Dendritic cell treated with granulocyte-macrophage colony-stimulating factor and Interleukin-4, amounts not matched to agents 40 ng/mL and 50 ng/mL, for 4 days (primary cell): ENCODE measurements around the gene MFSD6L.

ENCODE experiments used
- H3K27ac Mint-ChIP-seq: one replicate; pipeline ENCODE4 v1.8.0; 2022; ENCODE audit warnings: mild to moderate bottlenecking, mixed read lengths
- H3K27me3 Mint-ChIP-seq: one replicate; pipeline ENCODE4 v1.8.0; 2022; ENCODE audit warnings: mild to moderate bottlenecking, mixed read lengths
- H3K36me3 Mint-ChIP-seq: one replicate; pipeline ENCODE4 v1.8.0; 2022; ENCODE audit warnings: low read depth, mixed read lengths
- H3K4me1 Mint-ChIP-seq: one replicate; pipeline ENCODE4 v1.8.0; 2022; ENCODE audit warnings: low read depth, mixed read lengths
- H3K4me3 Mint-ChIP-seq: one replicate; pipeline ENCODE4 v1.8.0; 2022; ENCODE audit warnings: mild to moderate bottlenecking, moderate library complexity, mixed read lengths
- H3K9me3 Mint-ChIP-seq: one replicate; pipeline ENCODE4 v1.8.0; 2022; ENCODE audit warnings: mixed read lengths
- intact Hi-C: fragments of 100-400 bp; cut with micrococcal nuclease; formaldehyde crosslinking; loops from one replicate; pipeline ENCODE4 v1.15.0; 2022

MFSD6L gene

GRCh38 chr17:8755590-8756255 is 43.4 kb downstream of the MFSD6L start:
- Mint-ChIP-seq H3K9me3 (no peaks in the 10 kb centered on the region), H3K36me3 (no peaks in the 10 kb centered on the region), H3K4me3 (no peak overlapping the region), H3K27me3 (peaks cover 19% of the 10 kb centered on the region), H3K27ac (no peak overlapping the region), H3K4me1 (no peaks in the 10 kb centered on the region)
- intact Hi-C loops = loop anchor here (10.0 kb wide), 1 partner anchor 239 kb away; no protein-coding TSS in a partner anchor

GRCh38 chr17:8754890-8755289 is 44.3 kb downstream of the MFSD6L start:
- Mint-ChIP-seq H3K9me3 (no peaks in the 10 kb centered on the region), H3K36me3 (no peaks in the 10 kb centered on the region), H3K27me3 (peaks cover 19% of the 10 kb centered on the region), H3K27ac (no peak overlapping the region), H3K4me1 (no peaks in the 10 kb centered on the region), H3K4me3 (no peak overlapping the region)
- intact Hi-C loops = loop anchor here (1.0 to 10.0 kb wide), 2 partner anchors 30 to 240 kb away; no protein-coding TSS in a partner anchor

GRCh38 chr17:8753976-8754440 is 45.2 kb downstream of the MFSD6L start:
- Mint-ChIP-seq H3K4me1 (no peaks in the 10 kb centered on the region), H3K9me3 (no peaks in the 10 kb centered on the region), H3K4me3 (no peak overlapping the region), H3K27me3 (peaks cover 19% of the 10 kb centered on the region), H3K27ac (no peak overlapping the region), H3K36me3 (no peaks in the 10 kb centered on the region)
- intact Hi-C loops = loop anchor here (1.0 to 10.0 kb wide), 2 partner anchors 31 to 241 kb away; no protein-coding TSS in a partner anchor

GRCh38 chr17:8753136-8753975 is 45.8 kb downstream of the MFSD6L start:
- Mint-ChIP-seq H3K4me3 (no peak overlapping the region), H3K36me3 (no peaks in the 10 kb centered on the region)

GRCh38 chr17:8749616-8750015 is 49.5 kb downstream of the MFSD6L start:
- Mint-ChIP-seq H3K4me3 (no peak overlapping the region), H3K9me3 (peaks cover 9% of the 10 kb centered on the region), H3K36me3 (peaks cover 8% of the 10 kb centered on the region), H3K4me1 (peaks cover 14% of the 10 kb centered on the region), H3K27ac (no peak overlapping the region), H3K27me3 (peaks cover 12% of the 10 kb centered on the region)
- intact Hi-C loops = loop anchor here (10.0 kb wide), 1 partner anchor 245 kb away; no protein-coding TSS in a partner anchor

More at GRCh38 chr17:8753136-8753975, 45.8 kb downstream of the MFSD6L start:
- intact Hi-C loops = loop anchor here (10.0 kb wide), 1 partner anchor 241 kb away; no protein-coding TSS in a partner anchor
- H3K27me3 Mint-ChIP-seq = peaks cover 19% of the 10 kb centered on the region
- no peak overlapping the region for H3K27ac Mint-ChIP-seq
- no peaks in the 10 kb centered on the region for H3K9me3 Mint-ChIP-seq
- H3K4me1 Mint-ChIP-seq = no peaks in the 10 kb centered on the region

- Mint-ChIP-seq H3K36me3 (peaks cover 8% of the 10 kb centered on the region), H3K27me3 (peaks cover 19% of the 10 kb centered on the region), H3K9me3 (peaks cover 9% of the 10 kb centered on the region), H3K4me1 (peaks cover 14% of the 10 kb centered on the region), H3K4me3 (no peak overlapping the region), H3K27ac (no peak overlapping the region)
- intact Hi-C loops = no loop called here
These were observed 51.4 kb downstream of the MFSD6L start for GRCh38 chr17:8747742-8748141.
